Psoas muscle (tissue), 8 donors: ENCODE measurements around the gene UTF1. TPM values are rescaled to one million over a fixed set of nuclear protein-coding genes. Genes with fewer than 3 reads are reported as not detected.

ENCODE experiments used
- ATAC-seq, 4 donors: fragments of 200-7000 bp; cut with Tn5 transposase; one replicate each; pipeline ENCODE4 v1.9.1; 2020; ENCODE audit warnings: moderate library complexity in 3 of 4, mild to moderate bottlenecking in 2 of 4
- DNase-seq, 2 donors: peaks; one replicate each; pipeline ENCODE4 v3.0.0-alpha.2; 2020
- H3K27ac ChIP-seq: fragments of 200-600 bp; one replicate; pipeline ENCODE4 v1.8.0; 2022
- H3K27me3 ChIP-seq, 3 donors: fragments of 200-600 bp in 1 of 3; one replicate each; pipeline versions ENCODE4 v1.6.1 to v1.8.0; 2013 to 2022; ENCODE audit warnings: low read length in 2 of 3, mild to moderate bottlenecking in 2 of 3, moderate library complexity in 1 of 3; ENCODE audit not compliant: insufficient read depth in 3 of 3
- H3K36me3 ChIP-seq, 2 donors: fragments of 200-600 bp in 1 of 2; one replicate each; pipeline versions ENCODE4 v1.6.1 to v1.8.0; 2013 to 2022; ENCODE audit warnings: low read depth in 1 of 2, mild to moderate bottlenecking in 1 of 2, moderate library complexity in 1 of 2; ENCODE audit not compliant: insufficient read depth in 1 of 2
- H3K4me1 ChIP-seq: fragments of 200-600 bp; one replicate; pipeline ENCODE4 v1.8.0; 2022
- H3K4me3 ChIP-seq: fragments of 200-600 bp; one replicate; pipeline ENCODE4 v1.8.0; 2022; ENCODE audit warnings: mild to moderate bottlenecking
- H3K9me3 ChIP-seq: fragments of 200-600 bp; one replicate; pipeline ENCODE4 v1.8.0; 2022
- CTCF ChIP-seq: fragments of 200-600 bp; IDR thresholded peaks from one replicate; pipeline ENCODE4 v1.8.0; 2022; ENCODE audit warnings: antibody characterized with exemption
- WGBS, 3 donors: extraction: QIAGEN DNeasy Blood & Tissue Kit; methylation state at CpG; one replicate each; pipeline versions ENCODE4 v1.1.6 to v1.1.7; 2013; 5-methylcytosine and 5-hydroxymethylcytosine counted together
- intact Hi-C, 2 donors: fragments of 100-400 bp; cut with DNase I; formaldehyde crosslinking; loops; one replicate each; pipeline versions ENCODE4 v1.11.0 to v1.14.2; 2022
- polyA plus RNA-seq, 3 donors: library from polyadenylated mRNA; stranded (reverse); fragments of 200-250 nt; gene quantifications; one replicate each; pipeline ENCODE4 v1.2.3, GENCODE V29; 2013
- total RNA-seq, 4 donors: library from RNA; stranded (reverse); fragmentation: NEBNext Ultra II Directional in 2 of 4; extraction: Animal tissue kit (Norgen Biotek cat#: 25700) in 2 of 4; gene quantifications; one replicate each; pipeline versions ENCODE4 v1.2.1 to v1.2.4, GENCODE V29; 2021 to 2023
- donor health status: healthy with polysubstance abuse.
- donor health status: DM: no; HTN: no; CAD: no; lungs with moderate emphysema.
- donor health status: Bipolar disorder and iron deficiency.
- donor health status: healthy.
- donor health status: DM: yes; HTN: yes; CAD: no.
- donor health status: DM: no; HTN: no; CAD: no.
- donor health status: DM: no; HTN: no; CAD: no.
- donor health status: DM: yes; HTN: yes; CAD: no.

The UTF1 gene
- total and polyA plus RNA-seq, 7 donors: not detected

GRCh38 chr10:133195611-133196010 lies 34.4 kb upstream of the UTF1 start:
- WGBS, 3 donors: 87 to 92% (median 88%) methylated on average over 19 to 23 of the region's 23 CpGs
- DNase-seq: peak in 1 of 2 donors; percentile 38
- H3K27ac ChIP-seq: no peak overlapping the region
- no peaks in the 10 kb centered on the region for H3K36me3 ChIP-seq
- TF ChIP-seq CTCF: no peak
- H3K4me3 ChIP-seq: no peak overlapping the region
- peaks cover 0 to 37% (median 0%) of the 10 kb centered on the region in 3 donors for H3K27me3 ChIP-seq
- no peak for ATAC-seq
- H3K9me3 ChIP-seq: no peaks in the 10 kb centered on the region
- intact Hi-C loops: no loop called here
- no peaks in the 10 kb centered on the region for H3K4me1 ChIP-seq

- peaks cover 0 to 37% (median 4%) of the 10 kb centered on the region in 3 donors for H3K27me3 ChIP-seq
- ATAC-seq: no peak
- H3K4me1 ChIP-seq: no peaks in the 10 kb centered on the region
- TF ChIP-seq CTCF: no peak
- WGBS, 3 donors: 70 to 74% (median 74%) methylated on average over 24 of the region's 24 CpGs
- peak in 1 of 2 donors; percentile 35 for DNase-seq
- H3K27ac ChIP-seq: no peak overlapping the region
- intact Hi-C loops: no loop called here
- no peaks in the 10 kb centered on the region for H3K9me3 ChIP-seq
- no peaks in the 10 kb centered on the region for H3K36me3 ChIP-seq
- H3K4me3 ChIP-seq: no peak overlapping the region
These were observed 33.6 kb upstream of the UTF1 start for GRCh38 chr10:133196221-133196915.

GRCh38 chr10:133196936-133197758 lies 32.9 kb upstream of the UTF1 start:
- whole genome bisulfite sequencing, 3 donors: 78 to 84% (median 79%) methylated on average over 36 to 40 of the region's 40 CpGs
- no peak overlapping the region for H3K4me3 ChIP-seq
- no peak for ATAC-seq
- peaks cover 0 to 31% (median 4%) of the 10 kb centered on the region in 3 donors for H3K27me3 ChIP-seq
- no peaks in the 10 kb centered on the region for H3K9me3 ChIP-seq
- H3K36me3 ChIP-seq: no peaks in the 10 kb centered on the region
- H3K27ac ChIP-seq: no peak overlapping the region
- intact Hi-C loops: no loop called here
- H3K4me1 ChIP-seq: no peaks in the 10 kb centered on the region
- no peak for TF ChIP-seq CTCF
- DNase-seq: peak; percentile 11 to 39

GRCh38 chr10:133197786-133198185 lies 32.2 kb upstream of the UTF1 start:
- H3K9me3 ChIP-seq: no peaks in the 10 kb centered on the region
- H3K4me3 ChIP-seq: no peak overlapping the region
- peak in 1 of 2 donors; percentile 42 for DNase-seq
- H3K27me3 ChIP-seq: peaks cover 0 to 26% (median 6%) of the 10 kb centered on the region in 3 donors
- no peak for TF ChIP-seq CTCF
- H3K36me3 ChIP-seq: no peaks in the 10 kb centered on the region
- no peak overlapping the region for H3K27ac ChIP-seq
- intact Hi-C loops: no loop called here
- 78 to 86% (median 81%) methylated on average over 9 of the region's 9 CpGs for WGBS, 3 donors
- no peak for ATAC-seq
- H3K4me1 ChIP-seq: no peaks in the 10 kb centered on the region
